GM18951 (cell line): ENCODE results near the gene CCR2.
"Not testable (repeated sequence)": the region's sequence is repeated elsewhere in the genome, so short reads cannot be mapped to it uniquely, and the experiment has no call there.

Experiments used
- POLR2A ChIP-seq: IDR thresholded peaks from 4 replicates; pipeline ENCODE4 v1.6.1; 2011; ENCODE audit warnings: mild to moderate bottlenecking; ENCODE audit not compliant: insufficient read length, insufficient read depth; ENCODE audit errors: extremely low read depth
- in situ Hi-C: fragments of 300-500 bp; cut with MboI; formaldehyde crosslinking; loops from one replicate; pipeline ENCODE4 v1.12.0; 2022; ENCODE audit warnings: low sequenced_read_pairs, mixed read lengths, inconsistent platforms; ENCODE audit not compliant: unreplicated experiment

CCR2 gene

DNA sequence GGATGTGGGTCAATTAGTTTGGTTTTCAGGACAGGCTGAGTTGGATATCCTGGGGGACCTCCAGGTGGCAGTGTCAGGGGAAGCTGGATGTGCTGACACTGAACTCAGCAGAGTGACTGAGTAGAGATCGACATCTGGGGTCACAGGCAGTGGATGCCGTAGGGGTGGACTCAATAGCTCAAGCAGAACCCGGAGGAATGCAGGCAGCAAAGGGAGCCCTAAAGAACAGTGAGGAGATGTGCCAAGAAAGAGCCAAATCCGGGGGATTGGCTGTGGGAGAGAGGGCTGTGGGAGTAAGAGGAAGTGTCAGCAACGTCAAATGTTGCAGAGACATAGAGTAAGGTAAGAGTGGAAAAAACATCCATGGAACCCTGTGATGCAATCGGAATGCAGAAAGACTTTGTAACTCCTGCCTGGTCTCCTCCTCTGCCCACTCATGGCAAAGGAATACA is 41.3 kb downstream of the CCR2 start:
- in situ Hi-C loops, result no loop called here
- TF ChIP-seq POLR2A, result no peak

DNA sequence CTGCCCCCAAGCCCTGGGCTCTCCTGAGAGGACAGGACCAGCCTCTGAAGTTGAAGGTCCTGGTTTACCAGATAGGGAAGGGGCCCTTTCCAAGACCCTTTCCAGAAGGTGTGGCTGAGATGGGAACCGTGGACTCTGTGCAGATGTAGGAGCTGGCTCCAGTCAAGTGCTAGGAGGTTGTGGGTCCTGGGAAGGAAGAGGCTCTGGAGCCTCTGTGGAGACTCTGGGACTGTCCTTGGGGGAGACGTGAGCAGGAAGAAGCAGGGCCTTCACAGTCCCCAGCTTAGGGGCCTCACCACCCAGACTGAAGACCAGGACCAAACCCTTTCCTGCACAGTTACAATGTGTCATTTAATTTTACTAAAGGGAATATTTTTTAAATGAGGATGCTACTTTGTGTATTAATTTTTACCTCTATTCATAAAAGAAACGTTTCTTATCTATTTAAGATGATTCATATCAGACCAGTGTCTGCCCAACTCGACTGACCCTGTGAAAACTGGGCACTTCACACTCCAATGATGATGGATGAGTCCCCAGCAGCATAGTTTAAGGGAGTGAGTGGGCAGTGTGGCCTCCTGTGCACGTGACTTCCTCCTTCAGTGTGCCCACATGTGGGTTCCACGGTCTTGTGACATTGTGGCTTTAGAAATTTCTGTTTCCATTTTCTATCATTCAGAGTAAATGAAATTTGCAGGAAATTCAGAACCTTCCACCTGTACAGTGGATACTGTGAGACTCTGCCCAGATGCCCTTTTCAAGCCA is 42.0 kb downstream of the CCR2 start:
- in situ Hi-C loops, result no loop called here
- TF ChIP-seq POLR2A, result no peak

DNA sequence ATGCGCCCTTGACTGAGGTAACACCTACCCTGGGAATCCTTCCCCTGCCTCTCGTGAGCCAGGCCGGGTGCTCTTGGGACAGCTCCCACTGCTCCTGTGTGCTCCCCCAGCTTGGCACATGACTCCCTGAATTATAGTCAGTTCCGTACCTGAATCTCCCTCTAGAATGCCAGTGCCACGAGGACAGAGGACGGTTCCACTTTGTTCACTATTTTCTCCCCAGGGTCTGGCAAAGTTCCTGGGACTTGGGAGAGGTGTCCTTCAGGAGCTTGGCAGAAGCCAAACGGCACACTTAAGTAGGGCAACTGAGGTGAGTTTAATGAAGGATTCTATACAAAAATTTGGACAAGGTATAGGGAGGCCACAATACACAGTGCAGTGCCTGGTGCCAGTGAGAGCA is 43.2 kb downstream of the CCR2 start:
- TF ChIP-seq POLR2A, result no peak
- in situ Hi-C loops, result no loop called here

DNA sequence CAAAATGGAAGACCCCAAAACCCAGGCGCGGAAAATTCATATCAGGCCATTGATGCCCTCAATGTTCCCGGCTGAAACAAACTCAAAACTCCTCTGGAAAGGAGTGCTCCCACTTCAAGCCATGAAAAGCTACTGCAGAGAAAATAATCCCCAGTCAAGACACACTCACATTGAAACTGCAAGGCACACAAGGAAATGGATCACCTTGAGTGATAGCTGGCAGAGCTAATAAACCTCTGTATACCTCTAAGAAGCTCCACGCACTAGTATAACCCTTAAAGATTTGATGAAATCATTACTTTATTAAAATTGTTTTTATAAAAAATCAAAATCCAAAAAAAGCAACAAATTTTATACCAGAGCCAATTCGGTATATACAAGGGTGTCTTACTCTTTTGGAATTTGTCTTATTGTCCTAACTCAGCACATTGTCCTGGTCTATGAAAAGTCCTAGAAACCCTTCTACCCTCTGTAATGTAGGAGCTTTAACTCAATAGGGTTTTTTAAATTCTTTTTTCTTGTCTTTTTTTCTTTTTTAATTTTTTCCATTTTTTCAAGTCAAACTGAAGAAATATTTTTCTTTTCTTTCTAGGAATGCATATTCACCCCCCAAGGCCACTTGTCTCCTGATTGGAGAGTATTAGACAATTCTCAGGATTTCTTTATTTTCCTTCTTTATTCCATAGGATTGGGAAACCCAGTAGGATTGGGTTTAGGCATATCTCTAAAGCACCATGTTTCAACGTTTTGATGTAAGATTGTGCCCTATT is 44.5 kb downstream of the CCR2 start:
- in situ Hi-C loops, result no loop called here
- no peak for TF ChIP-seq POLR2A

DNA sequence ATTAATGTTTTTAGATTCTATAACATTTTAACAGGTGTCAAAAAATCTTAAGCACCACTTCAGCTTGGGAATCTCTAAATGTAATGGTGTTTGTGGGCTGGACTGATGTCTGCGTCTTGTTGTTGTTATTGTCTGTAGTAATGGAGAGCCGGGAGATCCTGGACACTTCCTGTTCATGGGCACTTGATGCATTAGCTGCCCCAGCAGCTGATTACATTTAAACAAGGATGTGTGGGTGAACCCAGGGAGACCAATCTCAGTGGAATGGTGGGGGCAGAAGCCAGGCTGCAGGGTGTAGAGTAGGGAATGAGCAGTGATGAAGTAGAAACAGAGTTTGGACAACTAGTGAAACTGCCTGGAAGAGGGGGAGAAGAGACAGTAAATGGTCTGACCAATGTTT is 45.2 kb downstream of the CCR2 start:
- no peak for TF ChIP-seq POLR2A
- in situ Hi-C loops, result no loop called here

DNA sequence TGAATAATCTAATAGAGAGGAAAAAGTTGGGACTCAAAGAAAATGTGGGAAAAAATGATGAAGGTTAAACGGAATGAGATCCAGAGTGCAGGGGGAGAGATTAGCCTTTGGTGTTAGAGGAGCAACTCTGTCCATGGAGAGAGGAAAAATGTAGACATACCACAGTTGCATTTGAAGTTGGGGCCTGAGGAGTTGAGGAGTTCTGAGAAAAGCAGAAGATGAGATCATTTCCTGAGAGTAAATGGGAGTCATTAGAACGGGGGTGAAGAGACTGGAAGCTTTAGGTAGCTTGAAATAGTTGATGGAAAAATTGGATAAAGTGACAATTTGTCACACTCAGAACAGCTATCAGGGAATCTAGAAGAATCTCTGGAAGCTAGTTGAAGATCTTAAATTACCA is 45.6 kb downstream of the CCR2 start:
- in situ Hi-C loops, result no loop called here
- TF ChIP-seq POLR2A, result no peak

DNA sequence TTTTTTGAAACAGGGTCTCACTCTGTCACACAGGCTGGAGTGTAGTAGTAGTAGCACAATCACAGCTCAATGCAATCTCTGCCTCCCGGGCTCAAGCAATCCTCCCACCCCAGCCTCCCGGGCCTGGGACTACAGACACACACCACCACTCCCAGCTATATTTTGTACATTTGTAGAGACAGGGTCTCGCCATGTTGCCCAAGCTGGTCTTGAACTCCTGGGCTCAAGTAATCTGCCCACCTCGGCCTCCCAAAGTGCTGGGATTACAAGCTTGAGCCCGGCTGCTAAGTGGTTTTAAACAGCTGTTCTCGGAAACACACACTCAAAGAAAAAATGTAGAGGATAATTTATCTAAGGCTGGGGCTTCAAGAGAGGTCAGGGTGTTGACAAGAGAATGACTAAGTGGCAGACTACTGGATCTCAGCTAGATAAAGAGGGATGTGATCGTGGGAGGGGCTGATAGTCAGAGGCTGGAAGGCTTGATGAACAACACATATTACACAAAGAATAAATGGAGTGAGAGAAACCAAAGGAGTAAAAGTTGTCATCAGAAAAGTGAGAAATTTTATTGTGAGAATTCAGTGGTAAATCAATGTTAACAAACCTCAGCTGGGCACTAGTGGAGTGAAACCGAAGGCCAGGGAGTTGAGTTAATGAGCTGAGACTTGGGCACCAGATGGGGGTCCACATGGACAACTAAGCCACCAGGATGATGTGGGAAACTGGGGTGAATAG is 46.3 kb downstream of the CCR2 start:
- no peak for TF ChIP-seq POLR2A
- in situ Hi-C loops, result no loop called here

DNA sequence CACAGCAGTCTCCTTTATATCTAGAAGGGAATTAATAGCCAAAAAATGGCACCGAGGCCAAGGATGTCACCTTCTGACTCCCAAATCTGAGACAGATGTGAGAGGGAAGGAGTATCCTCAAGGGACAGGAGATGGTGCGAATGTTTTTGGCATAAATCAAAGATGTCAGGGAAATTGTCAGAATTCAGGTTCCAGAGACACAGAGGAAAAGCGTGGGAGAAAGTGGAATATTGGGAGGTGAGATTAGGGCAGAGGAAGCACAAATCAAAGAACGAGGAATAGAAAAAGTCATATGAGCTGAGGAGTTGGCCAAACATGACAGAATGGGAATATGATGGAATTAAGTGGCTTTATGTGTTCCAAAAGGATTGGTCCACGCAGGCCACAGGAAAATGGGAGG is 46.9 kb downstream of the CCR2 start:
- in situ Hi-C loops, result no loop called here
- no peak for TF ChIP-seq POLR2A

DNA sequence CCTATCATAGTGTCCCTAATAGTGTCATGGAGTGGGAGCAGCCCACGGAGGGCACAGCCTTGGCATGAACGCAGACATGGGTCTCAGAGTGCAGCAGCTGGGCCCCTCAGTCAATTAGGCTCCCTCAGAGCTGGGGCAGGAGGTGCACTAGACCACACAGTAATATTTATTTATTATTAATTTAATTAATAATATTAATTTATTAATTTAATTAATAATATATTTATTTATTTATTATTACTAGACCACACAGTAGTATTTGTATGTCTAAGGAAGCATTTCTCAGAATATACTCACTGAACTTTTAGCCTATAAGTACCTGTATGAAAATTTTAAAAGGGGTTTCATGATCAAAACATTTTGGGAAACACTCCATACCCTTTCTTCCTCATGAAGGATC is 47.7 kb downstream of the CCR2 start:
- in situ Hi-C loops, result no loop called here
- no peak for TF ChIP-seq POLR2A

DNA sequence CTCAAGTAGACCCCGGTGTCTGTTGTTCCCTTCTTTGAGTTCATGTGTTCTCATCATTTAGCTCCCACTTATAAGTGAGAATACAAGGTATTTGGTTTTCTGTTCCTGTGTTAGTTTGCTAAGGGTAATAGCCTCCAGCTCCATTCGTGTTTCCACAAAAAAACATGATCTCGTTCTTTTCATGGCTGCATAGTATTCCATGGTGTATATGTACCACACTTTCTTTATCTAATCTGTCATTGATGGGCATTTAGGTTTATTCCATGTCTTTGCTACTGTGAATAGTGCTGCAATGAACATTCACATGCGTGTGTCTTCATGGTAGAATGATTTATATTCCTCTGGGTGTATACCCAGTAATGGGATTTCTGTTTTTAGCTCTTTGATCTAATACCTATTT is 49.0 kb downstream of the CCR2 start:
- in situ Hi-C loops, result not testable (repeated sequence)

DNA sequence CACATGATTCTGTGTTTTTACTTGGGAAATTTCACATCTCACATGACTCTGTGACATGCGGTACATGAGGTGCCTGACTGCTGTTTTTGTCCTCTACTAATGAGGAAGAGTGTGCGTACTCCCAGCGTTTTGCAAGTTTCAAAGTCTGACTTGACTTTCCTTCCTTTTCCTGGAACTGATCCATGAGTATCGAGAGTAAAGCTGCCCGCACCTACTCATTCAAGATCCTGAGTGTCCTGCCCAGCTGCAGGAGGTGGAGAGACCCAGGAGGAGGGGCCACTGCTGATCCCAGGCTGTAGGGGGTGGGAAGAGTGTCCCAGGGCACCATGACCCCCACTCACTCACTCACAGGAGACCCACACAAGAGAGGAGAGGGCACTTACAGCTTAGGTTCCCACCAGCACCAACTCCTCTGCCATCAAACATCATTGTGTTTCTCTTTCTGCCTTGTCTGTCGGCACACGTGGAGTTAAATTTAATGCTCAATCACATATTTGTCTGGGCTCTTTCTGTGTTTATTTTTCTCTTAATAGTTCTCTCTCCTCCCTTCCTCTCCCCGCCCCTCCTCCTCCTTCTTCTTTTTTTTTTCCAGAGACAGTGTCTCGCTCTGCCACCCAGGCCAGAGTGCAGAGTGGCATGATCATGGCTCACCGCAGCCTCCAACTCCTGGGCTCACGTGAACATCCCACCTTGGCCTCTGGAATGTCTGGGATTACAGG is 51.5 kb downstream of the CCR2 start:
- in situ Hi-C loops, result no loop called here
- no peak for TF ChIP-seq POLR2A

DNA sequence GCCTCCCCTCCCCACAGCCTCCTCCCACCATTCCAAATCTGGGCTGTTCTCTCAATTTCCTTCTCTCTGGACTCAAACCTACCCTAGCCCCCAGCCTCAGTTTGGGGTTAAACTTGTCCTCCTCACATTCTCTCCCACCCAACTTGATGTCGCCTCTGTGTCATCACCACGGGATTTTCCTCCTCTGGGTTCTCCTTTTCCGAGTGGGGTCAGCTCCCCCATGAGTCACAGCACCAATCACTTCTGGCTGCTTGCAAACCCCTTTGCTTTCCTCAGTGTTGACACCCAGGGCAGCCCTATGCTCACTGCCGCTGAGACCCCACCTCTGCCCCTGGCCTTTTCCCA is 52.5 kb downstream of the CCR2 start:
- TF ChIP-seq POLR2A, result no peak

DNA sequence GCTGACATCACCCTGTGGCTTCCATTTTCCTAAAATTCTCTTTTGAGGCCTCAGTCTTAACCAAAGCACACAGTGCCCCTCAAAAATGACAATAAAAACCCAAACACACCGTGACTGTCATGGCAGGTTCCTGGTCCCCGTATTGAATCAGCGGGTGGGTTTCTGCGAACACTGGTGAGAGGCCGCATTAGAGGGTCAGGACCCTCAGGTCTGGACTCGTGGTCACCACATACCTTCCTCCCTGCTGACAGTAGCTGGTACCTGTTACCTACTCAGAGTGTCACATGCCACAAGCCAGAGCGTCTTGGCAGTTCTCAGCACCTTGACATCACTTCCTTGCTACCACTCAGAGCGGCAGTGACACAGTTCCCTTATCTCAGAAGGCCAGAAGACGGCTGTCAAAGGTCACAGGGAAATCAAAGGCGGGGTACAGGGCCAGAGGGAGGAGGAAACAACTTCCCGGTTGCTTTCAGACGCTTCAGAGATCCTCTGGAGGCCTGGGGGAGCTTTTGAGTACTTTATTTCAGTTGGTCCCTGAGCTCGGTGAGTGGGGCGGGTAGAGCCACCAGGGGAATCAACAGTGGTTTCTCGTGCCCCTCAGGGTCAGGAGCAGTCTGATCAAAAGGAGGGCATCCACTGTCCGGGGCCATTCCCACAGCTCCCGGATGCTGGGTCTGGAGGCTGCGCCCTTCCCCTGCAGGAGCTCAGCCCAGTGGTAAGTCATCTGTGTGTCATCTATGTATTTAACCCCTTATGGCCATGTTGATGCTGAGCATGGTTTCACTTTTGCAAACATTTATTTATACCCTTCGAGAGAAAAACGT is 53.1 kb downstream of the CCR2 start, which contains the start of the genes CCR5AS and CCRL2:
TSS of gene CCR5AS (minus strand) at position 279 of the 824 bp plus-strand sequence.
TSS of gene CCRL2 (plus strand) at position 472 of the 824 bp plus-strand sequence. CDS start 821 bp downstream, outside the sequence.
- in situ Hi-C loops, result no loop called here
- TF ChIP-seq POLR2A, result no peak

More for the DNA sequence above, 52.5 kb downstream of the CCR2 start:
- in situ Hi-C loops, result no loop called here
